Endothelial cell of umbilical vein (primary cell): ENCODE measurements around the gene SMNDC1. TPM values are rescaled to one million over a fixed set of nuclear protein-coding genes. Genes with fewer than 3 reads are reported as not detected.

Experiments
- BruUV-seq: library from RNA; stranded (reverse); fragments of 400-500 nt; replicated peaks from 2 replicates; lab custom pipeline; 2021; lab: Mats Ljungman, UMichigan
- CTCF ChIA-PET: fragments of 300-600, 350-600 bp; sonication (Branson Sonifier 250); formaldehyde crosslinking; loops from one replicate; lab custom pipeline; 2021; ENCODE audit warnings: antibody characterized with exemption, inconsistent platforms; lab: Charles Lee
- POLR2A ChIA-PET: fragments of 300-600, 350-600 bp; sonication (Branson Sonifier 250); formaldehyde crosslinking; loops from one replicate; lab custom pipeline; 2021; ENCODE audit warnings: antibody characterized with exemption, inconsistent platforms; lab: Charles Lee
- DNase-seq: peaks from one replicate; pipeline ENCODE4 v3.0.0-alpha.2; 2011; ENCODE audit warnings: low read depth, low spot score
- FAIRE-seq: peaks from 2 replicates; lab custom pipeline; 2011; peaks lifted over from hg19 to GRCh38; lab: Jason Lieb, UNC
- H2AFZ ChIP-seq: 2 replicates; pipeline ENCODE4 v1.6.0; 2012; ENCODE audit warnings: low read depth, low read length, control low read depth, inconsistent platforms
- H3K27ac ChIP-seq: 2 replicates; pipeline ENCODE4 v1.5.1; 2011; ENCODE audit warnings: low read depth, mild to moderate bottlenecking, control low read depth, low read length, moderate library complexity; ENCODE audit not compliant: insufficient read depth
- H3K27me3 ChIP-seq, 2 experiments: 2 replicates each; pipeline versions ENCODE4 v1.6.0 to v1.6.1; 2011; ENCODE audit warnings: low read length in 2 of 2, mixed read lengths in 1 of 2; ENCODE audit not compliant: control insufficient read depth in 2 of 2, insufficient read depth in 2 of 2
- H3K36me3 ChIP-seq, 2 experiments: 2 replicates in 1 of 2; 3 replicates in 1 of 2; pipeline ENCODE4 v1.5.1; 2011; ENCODE audit warnings: low read length in 2 of 2, mild to moderate bottlenecking in 1 of 2, moderate library complexity in 1 of 2; ENCODE audit not compliant: control insufficient read depth in 2 of 2, insufficient read depth in 2 of 2; ENCODE audit errors: extremely low read depth in 1 of 2
- H3K4me1 ChIP-seq: 3 replicates; pipeline ENCODE4 v1.5.1; 2011; ENCODE audit warnings: mild to moderate bottlenecking, low read length; ENCODE audit not compliant: control insufficient read depth, insufficient read depth; ENCODE audit errors: extremely low read depth
- H3K4me2 ChIP-seq: 2 replicates; pipeline ENCODE4 v1.6.1; 2011; ENCODE audit warnings: low read length, control low read depth, mixed read lengths; ENCODE audit not compliant: insufficient read depth
- H3K4me3 ChIP-seq, 3 experiments: fragments of 200-600 bp in 1 of 3; sonication (generic), shearing (Covaris generic) in 1 of 3; replicated peaks in 1 of 3; 2 replicates each; pipeline ENCODE4 v1.5.1; 2011 to 2016; ENCODE audit warnings: control low read depth in 3 of 3, low read length in 3 of 3, mild to moderate bottlenecking in 2 of 3, inconsistent platforms in 1 of 3, low read depth in 1 of 3, moderate library complexity in 1 of 3; ENCODE audit not compliant: insufficient read depth in 1 of 3
- H3K79me2 ChIP-seq: 2 replicates; pipeline ENCODE4 v1.6.0; 2012; ENCODE audit warnings: low read length, inconsistent platforms; ENCODE audit not compliant: control insufficient read depth, insufficient read depth
- H3K9ac ChIP-seq: replicated peaks from 2 replicates; pipeline ENCODE3; 2011; ENCODE audit warnings: low read length, control low read depth; ENCODE audit not compliant: insufficient read depth; ENCODE audit errors: extremely low read depth
- H3K9me1 ChIP-seq: replicated peaks from 3 replicates; pipeline ENCODE4 v1.6.0; 2011; ENCODE audit warnings: mild to moderate bottlenecking, low read length; ENCODE audit not compliant: control insufficient read depth, insufficient read depth; ENCODE audit errors: extremely low read depth
- H3K9me3 ChIP-seq: replicated peaks from 2 replicates; pipeline ENCODE4 v1.5.1; 2012; ENCODE audit warnings: low read length, inconsistent platforms; ENCODE audit not compliant: control insufficient read depth, insufficient read depth
- H4K20me1 ChIP-seq: replicated peaks from 2 replicates; pipeline ENCODE3; 2011; ENCODE audit warnings: mild to moderate bottlenecking, low read length; ENCODE audit not compliant: control insufficient read depth, insufficient read depth; ENCODE audit errors: extremely low read depth
- CTCF ChIP-seq, 2 donors: IDR thresholded peaks; 1 replicate in 1 of 2; 2 replicates in 1 of 2; pipeline ENCODE4 v1.5.1; 2011; ENCODE audit warnings: low read length in 2 of 2, mild to moderate bottlenecking in 2 of 2, moderate library complexity in 2 of 2, control low read depth in 1 of 2, inconsistent platforms in 1 of 2, low read depth in 1 of 2; ENCODE audit not compliant: insufficient read depth in 1 of 2; ENCODE audit errors: extremely low read depth in 1 of 2
- EZH2 ChIP-seq: IDR thresholded peaks from 2 replicates; pipeline ENCODE4 v1.6.1; 2012; ENCODE audit warnings: borderline replicate concordance, low read depth, mild to moderate bottlenecking, moderate library complexity, low read length, inconsistent platforms; ENCODE audit not compliant: severe bottlenecking
- FOS ChIP-seq: IDR thresholded peaks from 2 replicates; pipeline ENCODE4 v1.6.1; 2011; ENCODE audit warnings: mild to moderate bottlenecking, low read length, moderate library complexity, borderline replicate concordance; ENCODE audit not compliant: insufficient read depth
- GATA2 ChIP-seq: IDR thresholded peaks from 2 replicates; pipeline ENCODE4 v1.7.0; 2011; ENCODE audit warnings: low read depth, mild to moderate bottlenecking, moderate library complexity, mixed read lengths, low read length; ENCODE audit not compliant: insufficient read length, insufficient read depth
- JUN ChIP-seq: IDR thresholded peaks from 2 replicates; pipeline ENCODE4 v1.6.1; 2011; ENCODE audit warnings: borderline replicate concordance, low read depth; ENCODE audit not compliant: insufficient read length, insufficient read depth
- MAX ChIP-seq: IDR thresholded peaks from 2 replicates; pipeline ENCODE4 v1.6.1; 2011; ENCODE audit not compliant: insufficient read depth, insufficient read length
- MYC ChIP-seq: IDR thresholded peaks from one replicate; pipeline ENCODE4 v1.6.1; 2011; ENCODE audit warnings: mild to moderate bottlenecking, low read depth, low read length
- POLR2A ChIP-seq: IDR thresholded peaks from 2 replicates; pipeline ENCODE4 v1.6.1; 2012; ENCODE audit warnings: low read depth, mild to moderate bottlenecking, control low read depth, low read length
- POLR2AphosphoS5 ChIP-seq: IDR thresholded peaks from 2 replicates; pipeline ENCODE4 v1.6.1; 2012; ENCODE audit warnings: low read depth, mild to moderate bottlenecking, control low read depth, low read length, moderate library complexity; ENCODE audit not compliant: insufficient read depth
- dilution Hi-C: fragments of 300-500 bp; cut with MboI; formaldehyde crosslinking; loops from one replicate; pipeline ENCODE4 v1.15.0; 2019; ENCODE audit warnings: low sequenced_read_pairs; ENCODE audit not compliant: extremely low pct_ligation_motif_present
- intact Hi-C: fragments of 100-400 bp; cut with micrococcal nuclease; formaldehyde crosslinking; loops from one replicate; pipeline ENCODE4 v1.10.0; 2022
- polyA plus RNA-seq, 4 experiments: library from polyadenylated mRNA; depleted of rRNA in 3 of 4; stranded (reverse) in 3 of 4; unstranded in 1 of 4; fragments of >200 nt; gene quantifications; 2 replicates each; pipeline versions ENCODE4 v1.2.1 to v1.2.3, GENCODE V29; 2011 to 2012; ENCODE audit warnings: missing spikeins in 1 of 4
- total RNA-seq: library from RNA; stranded (reverse); gene quantifications from 2 replicates; pipeline ENCODE4 v1.2.3, GENCODE V29; 2021

Gene SMNDC1
- total and polyA plus RNA-seq, 2 donors (not counting 3 experiments of a cell fraction or from before 2014, with no cell fraction given), result 7.1 to 39.3 TPM

- DNase-seq, result no peak
- H3K4me2 ChIP-seq, result no peak overlapping the region
- intact Hi-C loops, result no loop called here
Measured at GRCh38 chr10:110274647-110275046, 30.1 kb downstream of the SMNDC1 start.

More at GRCh38 chr10:110274647-110275046, 30.1 kb downstream of the SMNDC1 start:
- H3K79me2 ChIP-seq, result no peaks in the 10 kb centered on the region
- BruUV-seq, result no TSS peak
- H3K4me1 ChIP-seq, result peaks cover 5% of the 10 kb centered on the region
- dilution Hi-C loops, result loop anchor here (25.0 kb wide), 2 partner anchors 137 to 387 kb away; no protein-coding TSS in a partner anchor
- H3K27me3 ChIP-seq, result peaks cover 0 to 2% of the 10 kb centered on the region in 2 experiments
- H3K9me3 ChIP-seq, result no peaks in the 10 kb centered on the region
- H3K4me3 ChIP-seq, result no peak overlapping the region
- ChIA-PET CTCF (interaction anchor here (0.6 to 2.3 kb wide), 7 partner anchors 17 to 1823 kb away, joined by 3 to 25 read pairs (median 3); no protein-coding TSS in a partner anchor), POLR2A (no interaction called here)
- no peaks in the 10 kb centered on the region for H4K20me1 ChIP-seq
- FAIRE-seq, result no peak
- no peak overlapping the region for H3K9ac ChIP-seq
- H3K9me1 ChIP-seq, result no peaks in the 10 kb centered on the region
- no peak overlapping the region for H2AFZ ChIP-seq
- TF ChIP-seq MAX, result no peak
- TF ChIP-seq POLR2A, result no peak
- no peak for TF ChIP-seq CTCF (IDR thresholded peaks at IDR 0.05; ENCODE audit: extremely low read depth in 1 of 2, insufficient read depth in 1 of 2, low read depth in 1 of 2, low read length in 2 of 2)
- no peak for TF ChIP-seq FOS
- no peak for TF ChIP-seq GATA2
- TF ChIP-seq POLR2AphosphoS5, result no peak
- no peak for TF ChIP-seq JUN
- no peak for TF ChIP-seq MYC
- TF ChIP-seq EZH2, result no peak
- no peaks in the 10 kb centered on the region for H3K36me3 ChIP-seq
- H3K27ac ChIP-seq, result no peak overlapping the region
